ENCODE data around the gene KCNT1. TPM values are rescaled to one million over a fixed set of nuclear protein-coding genes. Genes with fewer than 3 reads are reported as not detected.

KCNT1 gene
- total RNA-seq, 4 donors from 2014 or later = 0.21 TPM; not detected in 3

GRCh38 chr9:135821733-135822373 is 119.9 kb downstream of the KCNT1 start:
- no peaks in the 10 kb centered on the region for H3K4me1 ChIP-seq
- intact Hi-C loops (cut with DNase I) = no loop called here
- H3K36me3 ChIP-seq = peaks cover 57 to 58% of the 10 kb centered on the region in 2 donors
- H3K27ac ChIP-seq = no peak overlapping the region
- no peak overlapping the region for H3K4me3 ChIP-seq (replicated peaks in 1 of 3)
- no peaks in the 10 kb centered on the region for H3K9me3 ChIP-seq
- no peak for DNase-seq
- no peak for TF ChIP-seq POLR2A (IDR thresholded peaks at IDR 0.05)
- TF ChIP-seq, protein P1, sequence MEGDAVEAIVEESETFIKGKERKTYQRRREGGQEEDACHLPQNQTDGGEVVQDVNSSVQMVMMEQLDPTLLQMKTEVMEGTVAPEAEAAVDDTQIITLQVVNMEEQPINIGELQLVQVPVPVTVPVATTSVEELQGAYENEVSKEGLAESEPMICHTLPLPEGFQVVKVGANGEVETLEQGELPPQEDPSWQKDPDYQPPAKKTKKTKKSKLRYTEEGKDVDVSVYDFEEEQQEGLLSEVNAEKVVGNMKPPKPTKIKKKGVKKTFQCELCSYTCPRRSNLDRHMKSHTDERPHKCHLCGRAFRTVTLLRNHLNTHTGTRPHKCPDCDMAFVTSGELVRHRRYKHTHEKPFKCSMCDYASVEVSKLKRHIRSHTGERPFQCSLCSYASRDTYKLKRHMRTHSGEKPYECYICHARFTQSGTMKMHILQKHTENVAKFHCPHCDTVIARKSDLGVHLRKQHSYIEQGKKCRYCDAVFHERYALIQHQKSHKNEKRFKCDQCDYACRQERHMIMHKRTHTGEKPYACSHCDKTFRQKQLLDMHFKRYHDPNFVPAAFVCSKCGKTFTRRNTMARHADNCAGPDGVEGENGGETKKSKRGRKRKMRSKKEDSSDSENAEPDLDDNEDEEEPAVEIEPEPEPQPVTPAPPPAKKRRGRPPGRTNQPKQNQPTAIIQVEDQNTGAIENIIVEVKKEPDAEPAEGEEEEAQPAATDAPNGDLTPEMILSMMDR (IDR thresholded peaks at IDR 0.05) = no peak
- 97% methylated on average over 27 of the region's 27 CpGs for WGBS, 2 donors
- H3K27me3 ChIP-seq = no peaks in the 10 kb centered on the region

GRCh38 chr9:135822374-135822755 is 120.4 kb downstream of the KCNT1 start:
- peaks cover 54 to 56% of the 10 kb centered on the region in 2 donors for H3K36me3 ChIP-seq
- WGBS, 2 donors = 94 to 95% methylated on average over 18 of the region's 18 CpGs
- no peaks in the 10 kb centered on the region for H3K9me3 ChIP-seq
- no peaks in the 10 kb centered on the region for H3K27me3 ChIP-seq
- H3K4me3 ChIP-seq (replicated peaks in 1 of 3) = no peak overlapping the region
- intact Hi-C loops (cut with DNase I) = no loop called here
- TF ChIP-seq, protein P1 (IDR thresholded peaks at IDR 0.05) = no peak
- TF ChIP-seq POLR2A (IDR thresholded peaks at IDR 0.05) = no peak
- no peak overlapping the region for H3K27ac ChIP-seq
- DNase-seq = no peak
- no peaks in the 10 kb centered on the region for H3K4me1 ChIP-seq

DNA sequence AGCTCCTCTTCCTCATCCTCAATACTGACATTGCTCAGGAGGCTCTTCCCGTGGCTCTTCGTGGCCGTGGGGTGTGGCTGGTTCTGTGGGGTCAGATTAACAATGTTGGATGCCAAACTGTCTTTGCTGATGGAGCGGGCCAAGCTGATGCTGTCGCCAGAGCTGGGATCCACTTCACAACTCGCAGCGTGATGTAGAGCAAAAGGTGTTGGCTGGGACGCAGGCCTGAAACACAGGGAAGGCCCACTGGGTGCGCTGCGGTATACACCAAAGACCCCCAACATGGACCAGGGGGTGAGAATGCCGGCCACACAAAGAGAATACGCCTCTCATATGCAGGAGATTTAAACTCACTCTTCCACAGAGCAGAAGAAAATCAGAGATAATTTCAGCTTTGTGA is 121.1 kb downstream of the KCNT1 start:
- Histone ChIP-seq H3K36me3 (peaks cover 47 to 50% of the 10 kb centered on the region in 2 donors), H3K4me3 (replicated peaks in 1 of 3) (no peak overlapping the region), H3K27me3 (no peaks in the 10 kb centered on the region), H3K9me3 (no peaks in the 10 kb centered on the region), H3K27ac (no peak overlapping the region), H3K4me1 (no peaks in the 10 kb centered on the region)
- TF ChIP-seq, protein P1 (IDR thresholded peaks at IDR 0.05) = no peak
- TF ChIP-seq POLR2A (IDR thresholded peaks at IDR 0.05) = no peak
- WGBS, 2 donors = 96 to 98% methylated on average over 9 to 12 of the region's 12 CpGs
- DNase-seq = no peak
- intact Hi-C loops (cut with DNase I) = no loop called here

- no peaks in the 10 kb centered on the region for H3K27me3 ChIP-seq
- H3K9me3 ChIP-seq = no peaks in the 10 kb centered on the region
- no peak for DNase-seq
- H3K4me3 ChIP-seq (replicated peaks in 1 of 3) = no peak overlapping the region
- no peak for TF ChIP-seq POLR2A (IDR thresholded peaks at IDR 0.05)
- TF ChIP-seq, protein P1 (IDR thresholded peaks at IDR 0.05) = no peak
- no peaks in the 10 kb centered on the region for H3K4me1 ChIP-seq
- H3K36me3 ChIP-seq = peaks cover 32 to 35% of the 10 kb centered on the region in 2 donors
- 91 to 92% methylated on average over 25 of the region's 25 CpGs for WGBS, 2 donors
- H3K27ac ChIP-seq = no peak overlapping the region
- intact Hi-C loops (cut with DNase I) = no loop called here
Observed at GRCh38 chr9:135825435-135826187, 123.6 kb downstream of the KCNT1 start.

- Histone ChIP-seq H3K9me3 (no peaks in the 10 kb centered on the region), H3K27ac (no peak overlapping the region), H3K4me1 (no peaks in the 10 kb centered on the region), H3K36me3 (peaks cover 26 to 30% of the 10 kb centered on the region in 2 donors), H3K4me3 (replicated peaks in 1 of 3) (no peak overlapping the region), H3K27me3 (no peaks in the 10 kb centered on the region)
- intact Hi-C loops (cut with DNase I) = no loop called here
- TF ChIP-seq, protein P1 (IDR thresholded peaks at IDR 0.05) = no peak
- TF ChIP-seq POLR2A (IDR thresholded peaks at IDR 0.05) = no peak
- DNase-seq = no peak
- WGBS, 2 donors = 95 to 98% methylated on average over 13 to 14 of the region's 14 CpGs
Observed at GRCh38 chr9:135826188-135826545, 124.2 kb downstream of the KCNT1 start.

Measured in thyroid gland (tissue), 4 donors.